Non-pigmented ciliary epithelial cell (primary cell): Measurements from ENCODE around the gene BICDL1.

ENCODE experiments used
- DNase-seq: peaks from one replicate; pipeline ENCODE4 v3.0.0-alpha.2; 2010; ENCODE audit warnings: low read depth

The BICDL1 gene

GRCh38 chr12:120130011-120130410 is 141.0 kb downstream of the BICDL1 start:
- DNase-seq = no peak

- DNase-seq = no peak
Measured at GRCh38 chr12:120131116-120131515, 142.1 kb downstream of the BICDL1 start.

GRCh38 chr12:120132054-120132836 is 143.2 kb downstream of the BICDL1 start:
- DNase-seq = no peak

GRCh38 chr12:120132863-120133385 is 143.9 kb downstream of the BICDL1 start:
- DNase-seq = no peak

GRCh38 chr12:120134307-120134980 is 145.4 kb downstream of the BICDL1 start:
- no peak for DNase-seq

- DNase-seq = no peak
Measured at GRCh38 chr12:120136093-120136770, 147.2 kb downstream of the BICDL1 start.

- no peak for DNase-seq
Measured at GRCh38 chr12:120137833-120138232, 148.8 kb downstream of the BICDL1 start.

- DNase-seq = no peak
Measured at GRCh38 chr12:120138366-120138765, 149.3 kb downstream of the BICDL1 start.

GRCh38 chr12:120139958-120140357 is 150.9 kb downstream of the BICDL1 start:
- peak; percentile 31 for DNase-seq

GRCh38 chr12:120140603-120141002 is 151.6 kb downstream of the BICDL1 start:
- DNase-seq = no peak

- DNase-seq = no peak
Measured at GRCh38 chr12:120141336-120141735, 152.3 kb downstream of the BICDL1 start.

GRCh38 chr12:120142231-120142877 is 153.3 kb downstream of the BICDL1 start:
- no peak for DNase-seq
